SU-DHL-6 (cell line): Measurements from ENCODE around the gene SRSF8.

Experiments
- CTCF ChIP-seq: fragments of 200-600 bp; sonication (generic); IDR thresholded peaks from one replicate; pipeline ENCODE4 v1.5.1; 2017; ENCODE audit warnings: antibody characterized with exemption, mild to moderate bottlenecking, low read length, moderate library complexity; ENCODE audit not compliant: insufficient read depth, poor library complexity, severe bottlenecking
- EZH2phosphoT487 ChIP-seq: fragments of 200-600 bp; sonication (generic), shearing (Covaris generic); conservative IDR thresholded peaks from 2 replicates; pipeline ENCODE4 v1.6.1; 2018; ENCODE audit warnings: mild to moderate bottlenecking, antibody characterized with exemption, low read length, moderate library complexity, mixed read lengths

DNA sequence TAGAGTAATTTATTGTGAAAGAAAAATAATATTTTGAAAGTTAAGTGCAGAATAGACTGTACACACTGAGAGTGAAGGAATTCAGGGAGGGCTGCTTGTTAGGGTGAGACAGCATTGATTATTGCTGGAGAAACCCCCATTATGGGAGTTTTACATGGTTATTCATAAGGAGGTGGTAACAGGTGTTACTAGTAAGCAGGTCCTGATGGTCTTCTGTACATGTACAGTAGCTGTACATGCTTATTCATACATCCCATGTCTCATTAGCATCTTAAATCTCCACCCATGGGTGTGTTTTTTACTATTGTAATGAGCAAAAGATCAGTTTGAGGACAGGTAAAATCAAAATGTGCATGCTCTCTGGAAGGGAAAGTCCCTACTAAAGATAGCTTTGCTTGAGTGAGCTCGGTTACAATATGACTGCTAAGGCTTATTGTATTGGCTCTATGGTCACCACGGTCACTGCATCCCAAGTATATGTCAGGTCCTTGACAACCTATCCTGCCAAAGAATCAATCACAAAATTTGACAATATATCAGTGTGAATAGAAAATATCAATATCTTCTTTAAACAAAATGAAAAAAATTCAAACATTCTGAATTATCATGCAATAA lies 11.3 kb upstream of the SRSF8 start:
- TF ChIP-seq CTCF: no peak
- no peak for TF ChIP-seq EZH2phosphoT487
